Activated T-cell treated with anti-CD3 and anti-CD28 coated beads, Interleukin-2, amount 50 U/mL, for 24 hours (primary cell): ENCODE data around the gene IMP3.

Source experiments
- DNase-seq: peaks from one replicate; pipeline ENCODE4 v3.0.0-alpha.2; 2020
- H3K27ac Mint-ChIP-seq: 2 replicates; pipeline ENCODE4 v1.8.0; 2020; ENCODE audit warnings: mild to moderate bottlenecking, mixed read lengths
- H3K27me3 Mint-ChIP-seq: 2 replicates; pipeline ENCODE4 v1.8.0; 2020; ENCODE audit warnings: mixed read lengths
- H3K36me3 Mint-ChIP-seq: 2 replicates; pipeline ENCODE4 v1.8.0; 2020; ENCODE audit warnings: low read depth, mixed read lengths
- H3K4me1 Mint-ChIP-seq: 2 replicates; pipeline ENCODE4 v1.8.0; 2020; ENCODE audit warnings: low read depth, mixed read lengths
- H3K4me3 Mint-ChIP-seq: 2 replicates; pipeline ENCODE4 v1.8.0; 2020; ENCODE audit warnings: mild to moderate bottlenecking, moderate library complexity, mixed read lengths
- H3K9me3 Mint-ChIP-seq: 2 replicates; pipeline ENCODE4 v1.8.0; 2020; ENCODE audit warnings: mixed read lengths

Gene IMP3

DNA sequence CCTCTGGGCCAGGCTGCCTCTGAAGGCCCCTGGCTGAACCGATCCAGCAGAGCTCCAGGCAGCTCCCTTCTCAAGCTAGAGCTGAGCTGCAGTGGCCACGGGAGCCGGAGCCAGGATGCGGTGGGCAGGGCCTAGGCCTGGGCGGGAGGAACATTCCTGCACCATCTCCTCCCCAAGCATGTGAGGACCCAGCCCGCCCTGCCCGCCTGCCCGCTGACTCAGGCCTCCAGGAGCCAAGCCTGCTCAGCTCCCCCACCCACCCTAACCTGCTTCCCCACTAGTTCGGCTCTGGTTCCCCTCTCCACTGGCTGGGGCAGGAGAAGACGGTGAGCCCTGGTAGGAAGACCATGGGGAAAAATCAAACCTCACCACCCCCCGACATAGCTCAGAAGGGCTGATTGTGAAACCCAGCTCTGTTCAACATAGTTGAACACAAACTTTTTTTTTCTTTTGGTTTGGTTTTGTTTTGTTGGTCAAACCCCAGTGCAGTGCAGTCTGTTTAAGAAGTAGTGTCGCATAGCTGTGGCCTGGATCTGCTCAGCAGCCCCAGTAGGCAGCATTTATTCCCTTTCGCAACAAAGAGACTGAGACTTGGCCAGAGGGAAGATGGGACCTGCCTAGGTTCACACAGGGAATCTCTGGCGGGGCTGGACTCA is 21.2 kb upstream of the IMP3 start:
- Mint-ChIP-seq H3K36me3 (no peaks in the 10 kb centered on the region), H3K9me3 (no peaks in the 10 kb centered on the region), H3K4me3 (no peak overlapping the region)

DNA sequence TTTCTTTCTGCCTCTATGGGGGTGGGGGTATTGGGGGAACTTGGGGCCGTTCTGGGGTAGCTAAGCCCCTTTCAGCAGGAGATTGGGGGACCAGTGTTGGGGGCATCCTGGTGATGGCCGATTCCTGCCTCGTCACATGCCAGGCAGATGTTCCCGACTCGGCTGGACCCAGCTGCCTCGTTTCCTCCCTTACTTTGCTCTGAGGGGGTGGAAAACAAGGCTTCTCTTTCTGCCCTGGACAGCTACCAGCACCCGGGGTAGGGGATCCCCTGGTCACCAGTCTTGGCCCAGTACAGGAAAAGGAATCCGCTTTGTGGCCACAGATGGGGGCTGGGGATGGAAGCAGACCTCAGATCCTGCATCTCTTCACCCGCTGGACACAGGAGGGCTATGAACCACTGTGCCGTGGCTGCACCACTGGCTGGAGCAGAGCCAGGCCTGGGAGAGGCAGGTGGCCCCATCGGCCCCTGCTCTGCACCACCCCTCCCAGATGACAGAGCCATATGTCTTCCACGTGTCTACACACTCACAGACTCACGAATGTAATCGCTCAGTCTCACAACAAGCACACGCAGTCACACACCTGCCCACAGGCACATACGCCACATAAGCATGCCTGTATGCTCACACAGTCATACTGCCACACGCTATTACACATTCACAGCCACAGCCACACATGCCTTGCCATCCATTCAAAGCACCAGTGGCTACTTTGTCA is 20.1 kb upstream of the IMP3 start:
- H3K4me3 Mint-ChIP-seq = no peak overlapping the region
- DNase-seq = no peak
- H3K9me3 Mint-ChIP-seq = no peaks in the 10 kb centered on the region
- H3K27me3 Mint-ChIP-seq = no peaks in the 10 kb centered on the region
- no peaks in the 10 kb centered on the region for H3K4me1 Mint-ChIP-seq
- H3K27ac Mint-ChIP-seq = no peak overlapping the region
- no peaks in the 10 kb centered on the region for H3K36me3 Mint-ChIP-seq

More for the DNA sequence above, 21.2 kb upstream of the IMP3 start:
- no peaks in the 10 kb centered on the region for H3K4me1 Mint-ChIP-seq
- DNase-seq = no peak
- no peaks in the 10 kb centered on the region for H3K27me3 Mint-ChIP-seq
- H3K27ac Mint-ChIP-seq = no peak overlapping the region

DNA sequence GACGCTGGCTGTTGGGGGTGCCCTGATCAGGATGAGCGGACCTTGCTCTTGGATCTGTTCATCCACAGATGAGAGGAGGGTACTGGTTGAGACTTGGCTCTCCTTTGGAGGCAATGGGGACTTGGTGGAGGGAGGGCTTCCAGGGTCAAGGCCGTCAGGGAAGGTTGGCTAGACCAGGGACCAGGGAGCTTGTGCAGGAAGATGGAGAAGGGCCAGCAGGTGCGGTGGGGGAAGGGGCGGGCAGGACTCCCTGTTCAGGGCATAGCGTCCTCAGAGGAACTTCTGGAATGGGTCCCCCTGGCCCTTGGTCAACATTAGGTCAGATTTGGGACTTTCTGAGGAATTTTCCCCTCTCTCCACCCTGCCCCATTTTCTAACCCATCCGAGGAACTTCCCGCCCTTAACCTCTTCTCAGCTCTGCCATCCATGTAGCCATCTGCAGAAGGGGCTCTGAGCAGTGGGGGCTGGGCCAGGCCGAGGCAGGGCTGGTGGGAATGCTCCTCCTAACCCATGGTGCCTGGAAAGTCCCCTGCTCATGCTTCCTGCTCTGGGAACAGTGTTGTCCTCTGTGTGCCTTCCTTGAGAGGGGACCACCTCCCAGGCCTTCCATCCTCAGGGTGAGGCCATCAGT is 19.2 kb upstream of the IMP3 start:
- H3K27ac Mint-ChIP-seq = no peak overlapping the region
- H3K4me3 Mint-ChIP-seq = no peak overlapping the region
- DNase-seq = no peak
- no peaks in the 10 kb centered on the region for H3K4me1 Mint-ChIP-seq
- no peaks in the 10 kb centered on the region for H3K9me3 Mint-ChIP-seq
- no peaks in the 10 kb centered on the region for H3K27me3 Mint-ChIP-seq
- H3K36me3 Mint-ChIP-seq = no peaks in the 10 kb centered on the region

DNA sequence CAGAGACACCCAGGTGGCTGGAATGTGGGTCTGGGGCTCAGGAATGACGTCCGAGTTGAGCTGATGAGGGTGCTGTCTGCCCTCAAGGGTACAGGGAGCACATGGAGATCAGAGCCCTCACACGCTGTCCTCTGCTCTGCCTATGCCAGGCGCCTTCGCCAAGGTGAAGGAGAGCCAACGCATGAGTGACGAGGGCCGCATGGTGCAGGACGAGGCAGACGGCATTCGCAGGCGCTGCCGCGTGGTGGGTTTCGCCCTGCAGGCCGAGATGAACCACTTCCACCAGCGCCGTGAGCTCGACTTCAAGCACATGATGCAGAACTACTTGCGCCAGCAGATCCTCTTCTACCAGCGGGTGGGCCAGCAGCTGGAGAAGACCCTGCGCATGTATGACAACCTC is 16.8 kb upstream of the IMP3 start:
- no peaks in the 10 kb centered on the region for H3K27me3 Mint-ChIP-seq
- H3K4me1 Mint-ChIP-seq = peaks cover 5% of the 10 kb centered on the region
- no peak overlapping the region for H3K4me3 Mint-ChIP-seq

DNA sequence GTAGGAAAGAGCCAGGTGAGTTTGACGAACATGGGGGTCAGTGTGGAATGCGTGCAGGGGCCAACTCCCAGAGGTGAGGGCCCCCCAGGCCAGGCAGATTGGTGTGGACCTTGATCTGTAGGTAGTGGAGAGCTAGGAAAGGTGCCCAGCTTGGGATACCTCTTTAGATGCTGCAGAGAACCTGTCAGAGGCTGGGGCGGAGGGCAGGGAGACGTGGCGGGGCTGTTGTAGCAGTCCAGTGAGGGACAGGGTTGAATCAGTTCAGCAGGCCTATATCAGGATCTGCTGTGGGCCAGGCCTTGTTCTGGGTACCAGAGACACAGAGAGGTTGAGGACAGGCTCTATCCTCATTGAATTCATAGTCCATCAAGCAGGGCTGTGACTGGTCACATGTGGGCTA is 16.3 kb upstream of the IMP3 start:
- no peaks in the 10 kb centered on the region for H3K36me3 Mint-ChIP-seq
- DNase-seq = no peak
- H3K27ac Mint-ChIP-seq = no peak overlapping the region
- H3K4me3 Mint-ChIP-seq = no peak overlapping the region
- no peaks in the 10 kb centered on the region for H3K27me3 Mint-ChIP-seq
- H3K9me3 Mint-ChIP-seq = no peaks in the 10 kb centered on the region
- H3K4me1 Mint-ChIP-seq = peaks cover 10% of the 10 kb centered on the region

More for the DNA sequence above, 16.8 kb upstream of the IMP3 start:
- DNase-seq = no peak
- Mint-ChIP-seq H3K27ac (no peak overlapping the region), H3K9me3 (no peaks in the 10 kb centered on the region), H3K36me3 (no peaks in the 10 kb centered on the region)

DNA sequence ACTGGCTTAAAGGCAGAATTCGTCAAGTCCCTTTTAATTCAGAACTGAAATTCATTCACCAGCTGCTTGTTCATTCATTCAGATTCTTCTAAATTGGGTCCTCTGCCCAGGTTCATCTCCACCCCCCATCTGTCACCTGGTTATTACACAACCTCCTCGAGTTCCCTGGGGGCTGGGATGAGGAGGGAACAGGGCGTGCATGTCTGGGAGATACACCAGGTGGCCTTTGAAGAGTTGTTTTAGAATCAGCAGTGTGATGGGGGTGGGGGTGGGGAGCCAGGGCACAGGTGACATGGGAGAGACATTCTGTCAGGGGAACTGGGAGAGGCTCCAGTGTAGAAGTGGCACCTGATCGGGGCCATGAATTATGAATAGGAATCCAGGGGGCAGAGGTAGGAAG is 15.9 kb upstream of the IMP3 start:
- Mint-ChIP-seq H3K9me3 (no peaks in the 10 kb centered on the region), H3K27me3 (no peaks in the 10 kb centered on the region), H3K4me3 (no peak overlapping the region), H3K27ac (no peak overlapping the region), H3K36me3 (no peaks in the 10 kb centered on the region), H3K4me1 (peaks cover 14% of the 10 kb centered on the region)
- DNase-seq = no peak

DNA sequence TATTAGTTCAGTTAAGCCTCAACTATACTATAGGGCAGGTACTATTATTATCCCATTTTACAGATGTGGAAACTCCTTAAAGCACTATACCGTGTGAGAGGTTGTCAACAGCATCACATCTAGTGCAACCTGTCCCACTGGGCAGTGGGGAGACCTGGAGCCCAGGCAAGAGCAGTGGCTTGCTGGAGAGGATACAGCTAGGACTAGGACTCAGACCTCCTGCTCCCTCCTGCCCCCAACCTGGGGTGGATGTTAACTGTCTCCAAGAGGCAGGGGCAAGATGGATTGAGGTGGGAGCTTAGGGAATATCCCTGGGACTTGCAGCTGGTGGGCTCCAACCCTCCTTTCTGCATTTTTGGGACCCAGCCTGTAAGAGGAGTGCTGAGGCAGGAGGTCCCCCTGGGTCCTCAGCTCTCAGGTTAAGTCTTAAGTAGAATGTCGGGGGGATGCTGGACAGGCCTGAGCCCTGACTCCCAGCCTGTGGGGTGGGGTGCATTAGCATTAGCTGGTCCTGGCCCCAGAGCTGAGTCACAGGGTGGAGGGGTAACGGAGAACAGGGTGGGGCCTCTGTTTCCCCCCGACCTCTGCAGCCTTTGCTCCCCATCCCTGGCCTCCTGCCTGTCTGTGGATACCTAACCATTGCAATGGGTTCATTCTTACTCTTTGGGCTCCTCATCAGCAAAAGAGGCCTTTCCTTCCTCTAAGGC is 14.3 kb upstream of the IMP3 start:
- DNase-seq = no peak
- no peaks in the 10 kb centered on the region for H3K9me3 Mint-ChIP-seq
- no peaks in the 10 kb centered on the region for H3K27me3 Mint-ChIP-seq
- H3K4me3 Mint-ChIP-seq = no peak overlapping the region
- H3K27ac Mint-ChIP-seq = no peak overlapping the region
- no peaks in the 10 kb centered on the region for H3K36me3 Mint-ChIP-seq
- peaks cover 18% of the 10 kb centered on the region for H3K4me1 Mint-ChIP-seq

DNA sequence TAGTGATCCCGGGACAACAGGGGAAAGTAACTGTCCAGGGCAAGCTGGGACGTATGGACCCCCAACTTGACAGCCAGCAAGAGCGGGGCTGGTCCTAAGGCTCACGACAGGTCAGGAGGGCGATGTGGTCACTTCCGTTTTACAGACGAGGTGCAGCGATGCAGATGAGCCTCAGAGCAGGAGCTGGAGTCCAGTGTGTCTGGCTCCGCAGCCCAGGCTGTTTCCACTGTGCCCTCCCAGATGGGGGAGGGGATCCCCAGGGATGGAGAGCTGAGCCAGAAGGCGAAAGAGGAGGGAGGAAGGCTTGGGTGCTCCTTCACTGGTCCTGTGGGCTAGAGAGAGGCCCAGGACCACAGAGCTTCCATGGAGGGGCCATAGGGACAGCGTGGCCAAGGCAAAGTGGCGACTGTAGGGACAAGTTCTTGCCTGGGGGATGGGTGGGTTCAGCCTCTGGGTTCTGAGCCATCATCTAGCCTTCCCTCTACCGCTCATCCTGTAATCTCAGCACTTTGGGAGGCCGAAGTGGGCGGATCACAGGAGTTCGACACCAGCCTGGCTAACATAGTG is 13.4 kb upstream of the IMP3 start:
- Mint-ChIP-seq H3K9me3 (no peaks in the 10 kb centered on the region), H3K27me3 (no peaks in the 10 kb centered on the region), H3K4me3 (no peak overlapping the region), H3K27ac (no peak overlapping the region), H3K4me1 (peaks cover 24% of the 10 kb centered on the region), H3K36me3 (no peaks in the 10 kb centered on the region)
- no peak for DNase-seq

DNA sequence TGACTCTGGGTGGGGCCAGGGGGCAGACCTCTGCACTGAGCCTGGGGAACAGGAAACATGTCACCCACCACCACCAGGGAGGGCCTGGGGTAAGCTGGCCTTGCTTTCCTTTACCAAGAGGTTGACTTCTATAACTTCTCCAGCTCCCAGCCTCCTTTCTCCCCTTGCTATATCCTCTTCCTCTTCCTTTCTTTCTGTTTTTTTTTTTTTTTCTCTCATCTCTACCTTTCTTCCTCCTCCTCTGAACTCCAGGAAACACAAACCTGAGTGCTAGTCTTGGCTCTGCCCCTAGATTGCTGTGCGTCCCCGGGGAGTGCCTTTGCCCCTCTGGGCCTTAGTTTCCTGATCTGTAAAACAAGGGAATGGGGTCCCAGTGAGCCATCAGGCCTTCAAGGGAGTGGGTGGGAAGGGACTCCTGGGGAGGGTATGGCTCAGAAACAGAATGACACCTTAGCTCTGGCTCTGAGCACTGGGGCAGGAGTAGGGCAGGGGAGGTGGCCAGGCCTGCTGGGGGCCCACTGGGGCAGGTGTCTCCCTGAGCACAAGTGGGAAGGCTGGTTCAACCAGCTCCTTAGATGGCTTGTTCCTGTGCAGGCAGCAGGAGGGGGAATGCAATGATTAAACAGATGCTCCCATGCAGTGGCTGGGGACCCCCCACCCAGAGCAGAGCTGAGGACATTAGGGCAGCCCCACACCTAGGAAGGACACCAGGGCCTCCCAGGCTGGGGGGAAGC is 12.0 kb upstream of the IMP3 start:
- DNase-seq = no peak
- H3K4me3 Mint-ChIP-seq = no peak overlapping the region
- H3K36me3 Mint-ChIP-seq = no peaks in the 10 kb centered on the region
- H3K9me3 Mint-ChIP-seq = no peaks in the 10 kb centered on the region
- H3K27ac Mint-ChIP-seq = peak overlapping the region; percentile 35
- H3K27me3 Mint-ChIP-seq = no peaks in the 10 kb centered on the region
- peaks cover 27% of the 10 kb centered on the region for H3K4me1 Mint-ChIP-seq

DNA sequence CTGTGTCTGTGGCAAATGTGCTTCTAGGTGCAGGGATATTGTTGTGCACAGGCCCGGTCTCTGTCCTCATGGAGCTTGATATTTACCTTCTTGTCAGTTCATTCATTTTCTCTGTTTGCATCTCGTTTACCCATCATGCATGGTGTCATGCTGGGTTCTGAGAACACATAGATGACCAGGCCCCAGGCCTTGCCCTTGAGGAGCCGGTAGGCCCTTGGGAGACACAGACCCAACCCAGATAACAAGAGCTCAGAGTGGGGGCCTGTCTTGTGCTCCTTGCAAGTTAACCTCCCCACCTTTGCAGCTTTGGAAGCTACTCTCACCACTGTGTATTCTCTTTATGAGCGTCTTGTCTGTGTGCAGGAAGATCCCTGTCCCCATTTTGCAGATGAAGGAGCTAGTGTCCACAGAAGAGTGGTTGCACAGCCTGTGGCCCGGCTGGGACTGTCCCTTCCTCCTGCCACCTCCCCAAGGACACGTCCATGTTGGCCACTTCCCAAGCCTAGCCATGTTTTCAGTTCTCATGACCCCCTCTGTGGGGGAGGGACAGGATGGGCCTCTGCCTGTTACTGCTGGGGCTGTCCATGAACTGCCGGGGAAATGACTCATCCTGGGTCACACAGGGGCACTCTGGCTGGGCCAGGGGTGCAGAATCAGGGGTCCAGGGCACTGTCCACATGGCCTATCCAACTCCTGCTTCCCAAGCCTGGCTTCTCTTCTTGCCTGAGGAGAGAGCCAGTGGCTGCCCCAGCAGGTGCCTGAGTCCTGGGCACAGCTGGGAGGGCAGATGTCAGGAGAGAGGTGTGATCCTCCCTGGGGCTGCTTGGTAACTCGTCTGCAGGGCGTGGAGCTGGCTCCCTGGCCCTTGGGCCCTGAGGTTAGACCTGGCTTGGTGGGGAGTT is 11.1 kb upstream of the IMP3 start:
- H3K4me1 Mint-ChIP-seq = peaks cover 32% of the 10 kb centered on the region
- H3K4me3 Mint-ChIP-seq = no peak overlapping the region
- H3K36me3 Mint-ChIP-seq = no peaks in the 10 kb centered on the region
- no peak for DNase-seq
- H3K27me3 Mint-ChIP-seq = no peaks in the 10 kb centered on the region
- H3K27ac Mint-ChIP-seq = peak overlapping the region; percentile 30
- H3K9me3 Mint-ChIP-seq = no peaks in the 10 kb centered on the region

DNA sequence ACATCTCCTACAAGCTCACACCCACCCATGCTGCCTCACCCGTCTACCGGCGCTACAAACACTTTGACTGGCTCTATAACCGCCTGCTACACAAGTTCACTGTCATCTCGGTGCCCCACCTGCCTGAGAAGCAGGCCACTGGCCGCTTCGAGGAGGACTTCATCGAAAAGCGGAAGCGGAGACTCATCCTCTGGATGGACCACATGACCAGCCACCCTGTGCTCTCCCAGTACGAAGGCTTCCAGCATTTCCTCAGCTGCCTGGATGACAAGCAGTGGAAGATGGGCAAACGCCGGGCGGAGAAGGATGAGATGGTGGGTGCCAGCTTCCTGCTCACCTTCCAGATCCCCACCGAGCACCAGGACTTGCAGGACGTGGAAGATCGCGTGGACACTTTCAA is 9.8 kb upstream of the IMP3 start:
- H3K4me3 Mint-ChIP-seq = no peak overlapping the region
- DNase-seq = no peak
- no peaks in the 10 kb centered on the region for H3K36me3 Mint-ChIP-seq
- peaks cover 32% of the 10 kb centered on the region for H3K4me1 Mint-ChIP-seq
- H3K9me3 Mint-ChIP-seq = no peaks in the 10 kb centered on the region
- H3K27ac Mint-ChIP-seq = no peak overlapping the region
- no peaks in the 10 kb centered on the region for H3K27me3 Mint-ChIP-seq

DNA sequence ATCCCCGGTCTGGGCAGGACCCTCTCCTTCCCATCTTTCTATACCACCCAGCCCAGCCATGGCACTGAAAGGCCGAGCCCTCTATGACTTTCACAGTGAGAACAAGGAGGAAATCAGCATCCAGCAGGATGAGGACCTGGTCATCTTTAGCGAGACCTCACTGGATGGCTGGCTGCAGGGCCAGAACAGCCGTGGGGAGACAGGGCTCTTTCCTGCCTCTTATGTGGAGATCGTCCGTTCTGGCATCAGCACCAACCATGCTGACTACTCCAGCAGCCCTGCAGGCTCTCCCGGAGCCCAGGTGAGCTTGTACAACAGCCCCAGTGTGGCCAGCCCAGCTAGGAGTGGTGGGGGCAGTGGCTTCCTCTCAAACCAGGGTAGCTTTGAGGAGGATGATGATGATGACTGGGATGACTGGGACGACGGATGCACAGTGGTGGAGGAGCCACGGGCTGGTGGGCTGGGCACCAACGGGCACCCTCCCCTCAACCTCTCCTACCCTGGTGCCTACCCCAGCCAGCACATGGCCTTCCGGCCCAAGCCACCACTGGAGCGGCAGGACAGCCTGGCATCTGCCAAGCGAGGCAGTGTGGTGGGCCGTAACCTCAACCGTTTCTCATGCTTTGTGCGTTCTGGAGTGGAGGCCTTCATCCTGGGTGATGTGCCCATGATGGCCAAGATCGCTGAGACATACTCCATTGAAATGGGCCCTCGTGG is 9.2 kb upstream of the IMP3 start:
- no peaks in the 10 kb centered on the region for H3K36me3 Mint-ChIP-seq
- H3K27me3 Mint-ChIP-seq = no peaks in the 10 kb centered on the region
- no peaks in the 10 kb centered on the region for H3K9me3 Mint-ChIP-seq
- H3K4me1 Mint-ChIP-seq = peaks cover 32% of the 10 kb centered on the region
- no peak for DNase-seq
- peak overlapping the region; percentile 83 for H3K4me3 Mint-ChIP-seq
- no peak overlapping the region for H3K27ac Mint-ChIP-seq
